ENCODE data around the gene STK36.

DNA sequence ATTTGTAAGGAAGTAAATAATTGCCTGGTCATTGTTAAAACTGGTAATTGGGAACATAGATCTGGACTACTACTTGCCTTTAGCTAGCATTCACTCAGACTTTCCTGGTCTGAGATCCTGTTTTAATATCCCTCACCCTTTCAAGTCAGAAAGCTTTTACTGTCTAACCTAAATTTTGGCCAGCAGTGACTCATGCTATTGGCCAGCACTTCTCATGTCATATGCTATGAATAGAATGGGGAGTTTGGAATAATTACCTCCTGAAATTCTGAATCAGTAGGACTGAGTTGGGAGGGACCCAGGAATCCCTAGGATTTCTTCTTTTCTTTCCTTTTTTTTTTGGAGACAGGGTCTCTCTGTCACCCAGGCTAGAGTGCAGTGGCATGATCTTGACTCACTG, 19.3 kb downstream of the STK36 start:
- TF ChIP-seq, protein P1, sequence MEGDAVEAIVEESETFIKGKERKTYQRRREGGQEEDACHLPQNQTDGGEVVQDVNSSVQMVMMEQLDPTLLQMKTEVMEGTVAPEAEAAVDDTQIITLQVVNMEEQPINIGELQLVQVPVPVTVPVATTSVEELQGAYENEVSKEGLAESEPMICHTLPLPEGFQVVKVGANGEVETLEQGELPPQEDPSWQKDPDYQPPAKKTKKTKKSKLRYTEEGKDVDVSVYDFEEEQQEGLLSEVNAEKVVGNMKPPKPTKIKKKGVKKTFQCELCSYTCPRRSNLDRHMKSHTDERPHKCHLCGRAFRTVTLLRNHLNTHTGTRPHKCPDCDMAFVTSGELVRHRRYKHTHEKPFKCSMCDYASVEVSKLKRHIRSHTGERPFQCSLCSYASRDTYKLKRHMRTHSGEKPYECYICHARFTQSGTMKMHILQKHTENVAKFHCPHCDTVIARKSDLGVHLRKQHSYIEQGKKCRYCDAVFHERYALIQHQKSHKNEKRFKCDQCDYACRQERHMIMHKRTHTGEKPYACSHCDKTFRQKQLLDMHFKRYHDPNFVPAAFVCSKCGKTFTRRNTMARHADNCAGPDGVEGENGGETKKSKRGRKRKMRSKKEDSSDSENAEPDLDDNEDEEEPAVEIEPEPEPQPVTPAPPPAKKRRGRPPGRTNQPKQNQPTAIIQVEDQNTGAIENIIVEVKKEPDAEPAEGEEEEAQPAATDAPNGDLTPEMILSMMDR (IDR thresholded peaks at IDR 0.05) = no peak
- TF ChIP-seq POLR2A (IDR thresholded peaks at IDR 0.05) = no peak
